GM19023 (cell line): ENCODE data around the gene MAGEF1.

Source experiments
- ATAC-seq: cut with Tn5 transposase; IDR thresholded peaks from one replicate; pipeline ENCODE4 v1.9.1; 2021; ENCODE audit warnings: mild to moderate bottlenecking, moderate library complexity; ENCODE audit not compliant: unreplicated experiment

MAGEF1 gene

GRCh38 chr3:184672977-184673870, 38.6 kb downstream of the MAGEF1 start:
- no peak for ATAC-seq

- ATAC-seq, result no peak
These were observed 39.5 kb downstream of the MAGEF1 start for GRCh38 chr3:184672335-184672734.

- ATAC-seq, result no peak
These were observed 41.7 kb downstream of the MAGEF1 start for GRCh38 chr3:184670091-184670602.

- ATAC-seq, result no peak
These were observed 42.3 kb downstream of the MAGEF1 start for GRCh38 chr3:184669578-184669977.

GRCh38 chr3:184666442-184666841, 45.4 kb downstream of the MAGEF1 start:
- ATAC-seq, result no peak

GRCh38 chr3:184665101-184665500, 46.8 kb downstream of the MAGEF1 start:
- ATAC-seq, result no peak

- ATAC-seq, result no peak
These were observed 48.1 kb downstream of the MAGEF1 start for GRCh38 chr3:184663756-184664155.

- ATAC-seq, result no peak
These were observed 48.5 kb downstream of the MAGEF1 start for GRCh38 chr3:184663356-184663755.

- ATAC-seq, result no peak
These were observed 49.7 kb downstream of the MAGEF1 start for GRCh38 chr3:184662187-184662586.

- no peak for ATAC-seq
These were observed 50.9 kb downstream of the MAGEF1 start for GRCh38 chr3:184660931-184661330.
